Dermis blood vessel endothelial cell (primary cell): ENCODE data around the gene NEO1. TPM values are rescaled to one million over a fixed set of nuclear protein-coding genes. Genes with fewer than 3 reads are reported as not detected.

ENCODE experiments used
- DNase-seq: peaks from one replicate; pipeline ENCODE4 v3.0.0; 2010
- total RNA-seq: library from RNA; depleted of rRNA; stranded (reverse); fragments of >200 nt; gene quantifications from 2 replicates; pipeline ENCODE4 v1.2.3, GENCODE V29; 2014

NEO1 gene
- 6.3 and 9.4 TPM in 2 replicates for total RNA-seq

GRCh38 chr15:73051807-73052652 lies at the start of gene NEO1:
Gene NEO1 (plus strand): TSS chr15:73052463. CDS start chr15:73052676, 213 bp downstream.
- DNase-seq = peak; percentile 31

- no peak for DNase-seq
Observed at GRCh38 chr15:73004462-73004861, 47.8 kb upstream of the NEO1 start.

- no peak for DNase-seq
Observed at GRCh38 chr15:73005032-73005431, 47.2 kb upstream of the NEO1 start.

- DNase-seq = no peak
Observed at GRCh38 chr15:73005446-73005845, 46.8 kb upstream of the NEO1 start.

GRCh38 chr15:73006523-73006922 lies 45.7 kb upstream of the NEO1 start:
- no peak for DNase-seq

GRCh38 chr15:73009066-73010056 lies 42.9 kb upstream of the NEO1 start:
- no peak for DNase-seq

GRCh38 chr15:73010154-73011152 lies 41.8 kb upstream of the NEO1 start:
- DNase-seq = no peak

- DNase-seq = no peak
Observed at GRCh38 chr15:73014904-73015303, 37.4 kb upstream of the NEO1 start.

GRCh38 chr15:73015493-73015892 lies 36.8 kb upstream of the NEO1 start:
- no peak for DNase-seq

GRCh38 chr15:73017987-73018386 lies 34.3 kb upstream of the NEO1 start:
- no peak for DNase-seq

GRCh38 chr15:73019154-73019553 lies 33.1 kb upstream of the NEO1 start:
- no peak for DNase-seq

GRCh38 chr15:73019601-73020146 lies 32.6 kb upstream of the NEO1 start:
- DNase-seq = no peak

- no peak for DNase-seq
Observed at GRCh38 chr15:73021139-73021621, 31.1 kb upstream of the NEO1 start.

- no peak for DNase-seq
Observed at GRCh38 chr15:73022161-73022560, 30.1 kb upstream of the NEO1 start.

- no peak for DNase-seq
Observed at GRCh38 chr15:73023071-73023470, 29.2 kb upstream of the NEO1 start.

GRCh38 chr15:73024168-73024567 lies 28.1 kb upstream of the NEO1 start:
- no peak for DNase-seq

- no peak for DNase-seq
Observed at GRCh38 chr15:73026511-73027054, 25.7 kb upstream of the NEO1 start.

GRCh38 chr15:73028031-73028430 lies 24.2 kb upstream of the NEO1 start:
- no peak for DNase-seq

- DNase-seq = no peak
Observed at GRCh38 chr15:73028831-73029451, 23.3 kb upstream of the NEO1 start.

GRCh38 chr15:73030122-73030679 lies 22.1 kb upstream of the NEO1 start:
- no peak for DNase-seq

- DNase-seq = no peak
Observed at GRCh38 chr15:73031648-73032047, 20.6 kb upstream of the NEO1 start.
